Endometrium (tissue), 2 donors: ENCODE data around the gene UBXN6.

ENCODE experiments used
- FAIRE-seq: peaks from 2 replicates; lab custom pipeline; 2012; peaks lifted over from hg19 to GRCh38; lab: Jason Lieb, UNC
- donor health status: control.
- donor health status: control.

UBXN6 gene

DNA sequence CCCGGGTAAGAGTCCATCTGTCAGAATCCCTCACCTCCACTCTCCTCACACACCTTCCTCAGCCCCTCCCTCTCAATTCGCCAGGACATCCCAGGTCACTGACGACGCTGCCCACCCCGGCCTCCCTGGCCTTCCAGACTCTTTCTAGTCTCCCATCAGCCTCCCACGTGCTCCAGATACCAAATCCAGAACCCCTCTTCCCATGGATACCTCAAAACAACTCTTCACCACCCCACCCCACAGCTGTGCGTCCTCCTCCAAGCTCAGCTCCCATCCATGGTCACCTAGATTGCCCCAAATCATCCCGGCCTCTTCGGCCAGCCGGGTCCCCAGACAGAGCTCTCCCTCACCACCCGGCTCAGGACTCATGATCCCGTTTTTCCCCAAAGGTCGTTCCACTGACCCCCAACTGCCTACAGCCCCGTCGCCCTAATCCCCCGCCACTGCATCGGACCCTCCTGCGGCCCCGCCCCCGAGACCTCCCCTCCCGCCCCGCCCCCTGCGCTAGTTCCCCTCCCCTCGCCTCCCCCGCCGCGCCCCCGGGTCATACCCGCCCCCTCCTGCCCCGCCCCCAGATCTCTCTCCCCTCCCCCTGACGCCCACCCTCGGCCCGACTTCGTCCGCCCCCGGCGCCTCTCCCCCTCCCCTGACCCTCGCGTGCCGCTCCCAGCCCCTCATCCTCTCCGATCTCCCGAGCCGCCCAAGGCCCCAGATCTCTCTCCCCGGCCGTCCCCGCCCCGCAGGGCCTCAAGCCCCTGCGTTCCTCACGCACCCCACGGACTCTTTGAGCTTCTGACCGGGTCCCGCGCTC, 546 bp downstream of the UBXN6 start:
- no peak for FAIRE-seq

- no peak for FAIRE-seq
Measured at GRCh38 chr19:4456476-4456842, 1.1 kb downstream of the UBXN6 start.

- no peak for FAIRE-seq
Measured at GRCh38 chr19:4455719-4456475, 1.7 kb downstream of the UBXN6 start.

- peak; percentile 8 for FAIRE-seq
Measured at GRCh38 chr19:4454747-4455718, 2.6 kb downstream of the UBXN6 start.

- FAIRE-seq, result no peak
Measured at GRCh38 chr19:4453232-4454179, 4.1 kb downstream of the UBXN6 start.

- FAIRE-seq, result no peak
Measured at GRCh38 chr19:4452230-4452990, 5.2 kb downstream of the UBXN6 start.

DNA sequence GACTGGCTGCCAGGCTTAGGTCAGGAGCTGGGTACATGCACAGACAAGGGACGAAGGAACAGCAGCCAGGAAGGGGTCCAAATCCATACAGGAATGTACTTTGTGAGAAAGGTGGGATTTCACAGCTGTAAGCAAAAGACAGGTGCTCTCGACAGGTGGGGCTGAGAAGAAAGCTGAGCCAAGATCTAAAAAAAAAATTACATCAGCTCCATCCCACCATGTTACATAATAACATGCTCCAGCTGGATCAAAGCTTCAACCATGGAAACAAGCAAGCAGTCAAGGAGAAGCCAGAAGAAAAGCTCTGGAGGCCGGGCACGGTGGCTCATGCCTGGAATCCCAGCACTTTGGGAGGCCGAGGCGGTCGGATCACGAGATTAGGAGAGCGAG, 8.0 kb downstream of the UBXN6 start:
- no peak for FAIRE-seq

- FAIRE-seq, result no peak
Measured at GRCh38 chr19:4449022-4449638, 8.5 kb downstream of the UBXN6 start.

- no peak for FAIRE-seq
Measured at GRCh38 chr19:4448147-4448985, 9.2 kb downstream of the UBXN6 start.

- FAIRE-seq, result no peak
Measured at GRCh38 chr19:4447327-4448146, 10.1 kb downstream of the UBXN6 start.

DNA sequence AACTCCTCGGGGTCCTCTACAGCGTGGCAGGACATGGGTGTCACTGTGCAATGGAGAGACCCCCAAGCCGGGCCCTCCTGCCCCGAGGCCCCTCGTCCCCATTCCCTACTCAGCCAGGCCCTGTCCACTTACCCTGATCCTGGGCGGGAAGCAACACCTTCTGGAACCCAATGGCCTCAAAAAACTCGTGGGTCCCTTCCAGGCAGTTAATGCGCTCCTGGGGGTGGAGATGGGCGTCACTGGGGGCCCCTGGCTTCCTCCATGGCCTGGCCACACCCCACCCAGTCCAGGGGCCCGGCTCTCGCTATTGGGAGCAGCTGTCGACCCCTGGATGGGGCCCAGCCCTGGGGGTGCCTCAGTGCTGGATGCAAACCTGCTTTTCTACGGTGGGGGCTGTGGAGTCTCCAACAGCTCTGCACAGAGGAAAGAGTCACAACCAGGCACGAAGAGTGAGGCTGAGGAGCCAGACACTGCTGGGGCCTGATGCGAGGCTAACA, 10.8 kb downstream of the UBXN6 start:
- no peak for FAIRE-seq

DNA sequence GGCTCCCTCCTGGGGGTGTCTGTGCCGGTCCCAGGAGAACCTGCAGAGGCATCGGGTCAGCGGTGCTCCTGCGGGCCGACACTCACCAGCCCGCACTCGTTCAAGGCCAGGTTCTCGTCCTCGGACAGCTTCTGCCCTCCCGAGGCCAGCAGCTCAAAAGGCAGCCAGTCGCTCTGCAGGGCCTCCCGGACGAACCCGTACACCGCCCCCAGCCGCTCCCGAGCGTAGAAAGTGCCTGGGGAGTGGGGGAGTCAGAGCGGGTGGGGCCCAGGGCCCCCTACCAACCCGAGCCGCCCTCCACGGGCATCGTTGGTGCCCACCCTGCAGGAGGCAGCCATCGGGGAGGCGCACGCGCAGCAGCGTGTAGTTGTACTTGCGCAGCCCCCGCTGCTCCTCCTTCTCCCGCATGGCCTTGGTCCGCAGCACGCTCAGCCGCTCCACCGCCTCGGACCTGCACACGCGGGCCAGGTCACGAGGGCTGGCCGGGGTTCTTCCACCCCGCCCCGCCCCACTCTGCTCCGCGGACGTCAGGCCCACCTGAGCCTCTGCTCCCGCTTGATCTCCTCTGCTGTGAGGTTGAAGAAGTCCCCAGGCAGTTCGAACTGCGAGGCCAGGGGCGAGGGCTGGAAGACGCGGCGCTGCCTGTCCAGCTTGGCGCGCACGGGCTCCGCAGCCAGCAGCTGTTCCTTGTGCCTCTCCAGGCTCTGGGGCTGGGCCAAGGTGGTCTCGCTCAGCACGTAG, 11.5 kb downstream of the UBXN6 start:
- FAIRE-seq, result no peak

DNA sequence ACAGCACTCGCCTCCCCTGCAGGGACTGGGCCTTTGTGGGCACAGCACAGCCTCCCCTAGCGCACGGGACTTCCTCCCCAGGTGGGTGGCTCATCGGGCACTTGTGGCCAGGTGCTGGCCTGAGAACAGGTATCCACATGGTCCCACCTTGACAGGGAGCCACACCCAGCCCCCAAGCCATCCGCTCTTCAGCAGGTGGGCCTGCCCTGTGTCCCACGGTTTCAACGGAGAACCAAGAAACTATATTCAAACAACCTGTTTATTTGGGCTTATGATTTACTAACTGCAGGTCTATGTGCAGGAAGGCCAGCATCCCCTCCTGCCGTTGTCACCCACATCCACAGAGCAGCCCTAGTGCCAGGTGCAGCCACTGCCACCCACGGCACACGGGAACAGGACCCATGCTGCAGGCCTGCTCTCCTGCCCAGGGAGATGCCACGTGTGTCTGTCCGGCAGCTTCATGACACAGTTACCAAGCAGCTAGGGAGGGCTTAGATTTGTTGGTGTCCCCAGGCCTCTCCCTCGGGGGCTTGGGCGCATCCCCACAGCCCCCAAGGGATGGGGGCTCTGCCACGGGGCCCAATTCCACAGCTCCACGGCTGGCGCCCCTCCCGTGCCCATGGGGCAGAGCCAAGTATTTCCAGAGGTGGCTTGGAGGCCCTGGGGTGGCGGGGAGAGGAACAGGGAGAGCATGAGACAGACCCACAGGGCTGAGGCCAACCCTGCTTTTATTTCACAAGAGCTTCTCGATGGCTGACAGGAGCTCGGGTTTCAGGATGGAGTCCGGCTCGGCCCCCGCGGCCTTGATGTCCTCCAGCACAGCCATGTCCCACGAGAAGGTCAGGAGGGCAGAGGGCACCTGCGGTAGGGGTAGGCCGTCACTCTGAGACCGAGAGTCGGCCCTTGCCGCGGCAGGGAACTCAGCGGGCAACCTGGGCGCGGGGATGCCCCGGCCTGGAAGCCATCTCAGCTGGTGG, 12.5 kb downstream of the UBXN6 start:
- FAIRE-seq, result no peak

GRCh38 chr19:4443966-4444764, 13.4 kb downstream of the UBXN6 start:
- FAIRE-seq, result no peak

DNA sequence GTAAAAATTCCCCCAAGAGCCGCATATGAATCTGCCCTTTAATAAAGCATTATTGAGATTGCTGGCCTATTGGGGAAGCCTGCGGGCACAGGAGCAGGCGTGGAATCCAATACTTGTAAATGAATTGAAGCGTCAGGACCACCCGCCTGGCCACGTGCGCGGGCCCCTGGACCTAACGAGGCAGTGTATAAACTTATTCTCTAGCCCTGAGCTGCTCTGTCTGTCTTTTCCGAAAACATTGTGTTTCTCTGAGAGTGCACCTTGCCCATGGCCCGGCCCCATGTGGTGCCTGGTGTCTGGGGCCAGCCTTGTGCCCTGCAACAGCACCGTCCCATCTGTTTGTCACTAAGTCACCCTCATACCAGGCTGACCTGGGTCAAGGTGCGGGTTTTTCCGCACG, 14.4 kb downstream of the UBXN6 start:
- FAIRE-seq, result no peak
